ENCODE measurements around the gene FOXN3. TPM values are rescaled to one million over a fixed set of nuclear protein-coding genes. Genes with fewer than 3 reads are reported as not detected.
A peak's percentile ranks its signal among the peaks of the same experiment; 100 is the strongest.

FOXN3 gene
- total and polyA plus RNA-seq, 8 donors = 8.8 to 58.0 (median 31.7) TPM

GRCh38 chr14:89351221-89351515 is 65.9 kb downstream of the FOXN3 start:
- Histone ChIP-seq H3K9me3 (no peaks in the 10 kb centered on the region), H3K27me3 (no peaks in the 10 kb centered on the region), H3K36me3 (no peaks in the 10 kb centered on the region), H3K4me1 (peaks cover 12 to 34% (median 26%) of the 10 kb centered on the region in 3 donors), H3K27ac (peak overlapping the region in 3 of 4 donors; percentile 47 to 73 (median 50)), H3K4me3 (peak overlapping the region in 1 of 4 donors; percentile 6)
- WGBS, 2 donors = 11 to 16% methylated on average over 3 of the region's 3 CpGs
- no peak for TF ChIP-seq CTCF (IDR thresholded peaks at IDR 0.05)
- FAIRE-seq (no peak), ATAC-seq (peak in 2 of 4 donors; percentile 18 to 64), DNase-seq (no peak)
- intact Hi-C loops (cut with DNase I) = no loop called here

- intact Hi-C loops (cut with DNase I) = no loop called here
- no peak for DNase-seq
- no peak for TF ChIP-seq CTCF (IDR thresholded peaks at IDR 0.05)
- WGBS, 2 donors = 92 to 93% methylated on average over 8 of the region's 8 CpGs
- no peaks in the 10 kb centered on the region for H3K27me3 ChIP-seq
- no peaks in the 10 kb centered on the region for H3K9me3 ChIP-seq
- no peak overlapping the region for H3K4me3 ChIP-seq
- no peaks in the 10 kb centered on the region for H3K36me3 ChIP-seq
- no peak for ATAC-seq
- H3K27ac ChIP-seq = no peak overlapping the region
- no peak for FAIRE-seq
- peaks cover 12 to 34% (median 26%) of the 10 kb centered on the region in 3 donors for H3K4me1 ChIP-seq
Observed at GRCh38 chr14:89350152-89350551, 66.9 kb downstream of the FOXN3 start.

GRCh38 chr14:89349171-89350008 is 67.6 kb downstream of the FOXN3 start:
- H3K36me3 ChIP-seq = no peaks in the 10 kb centered on the region
- FAIRE-seq (no peak), ATAC-seq (peak; percentile 27 to 80 (median 78)), DNase-seq (peak in 5 of 6 donors; percentile 55 to 82 (median 69))
- no peak overlapping the region for H3K4me3 ChIP-seq
- WGBS, 2 donors = 72 to 79% methylated on average over 8 of the region's 8 CpGs
- no peak overlapping the region for H3K27ac ChIP-seq
- intact Hi-C loops (cut with DNase I) = no loop called here
- TF ChIP-seq CTCF (IDR thresholded peaks at IDR 0.05) = no peak
- H3K4me1 ChIP-seq = peaks cover 12 to 34% (median 26%) of the 10 kb centered on the region in 3 donors
- no peaks in the 10 kb centered on the region for H3K9me3 ChIP-seq
- H3K27me3 ChIP-seq = no peaks in the 10 kb centered on the region

GRCh38 chr14:89348722-89349121 is 68.3 kb downstream of the FOXN3 start:
- Histone ChIP-seq H3K9me3 (no peaks in the 10 kb centered on the region), H3K4me3 (no peak overlapping the region), H3K36me3 (no peaks in the 10 kb centered on the region), H3K27me3 (no peaks in the 10 kb centered on the region), H3K27ac (no peak overlapping the region), H3K4me1 (peaks cover 12 to 34% (median 26%) of the 10 kb centered on the region in 3 donors)
- DNase-seq = no peak
- 88 to 91% methylated on average over 5 of the region's 5 CpGs for WGBS, 2 donors
- no peak for FAIRE-seq
- no peak for TF ChIP-seq CTCF (IDR thresholded peaks at IDR 0.05)
- ATAC-seq = no peak
- intact Hi-C loops (cut with DNase I) = no loop called here

GRCh38 chr14:89347885-89348284 is 69.1 kb downstream of the FOXN3 start:
- Histone ChIP-seq H3K27ac (no peak overlapping the region), H3K9me3 (no peaks in the 10 kb centered on the region), H3K4me1 (peaks cover 10 to 35% (median 24%) of the 10 kb centered on the region in 3 donors), H3K36me3 (no peaks in the 10 kb centered on the region), H3K27me3 (no peaks in the 10 kb centered on the region), H3K4me3 (no peak overlapping the region)
- no peak for FAIRE-seq
- ATAC-seq = no peak
- 95 to 99% methylated on average over 10 of the region's 10 CpGs for WGBS, 2 donors
- no peak for TF ChIP-seq CTCF (IDR thresholded peaks at IDR 0.05)
- no peak for DNase-seq
- intact Hi-C loops (cut with DNase I) = no loop called here

Measured in pancreas (tissue), 10 donors.